GM18858 (cell line): Measurements from ENCODE around the gene CACHD1.
"Not testable (repeated sequence)": the region's sequence is repeated elsewhere in the genome, so short reads cannot be mapped to it uniquely, and the experiment has no call there.

Source experiments
- ATAC-seq: cut with Tn5 transposase; IDR thresholded peaks from one replicate; pipeline ENCODE4 v1.9.1; 2021; ENCODE audit not compliant: unreplicated experiment

The CACHD1 gene

GRCh38 chr1:64686828-64687724 is 217.1 kb downstream of the CACHD1 start:
- ATAC-seq, result peak; percentile 76

GRCh38 chr1:64687725-64688327 is 217.9 kb downstream of the CACHD1 start:
- no peak for ATAC-seq

- ATAC-seq, result no peak
Observed at GRCh38 chr1:64691626-64692025, 221.7 kb downstream of the CACHD1 start.

- ATAC-seq, result no peak
Observed at GRCh38 chr1:64692911-64693310, 223.0 kb downstream of the CACHD1 start.

GRCh38 chr1:64693406-64693805 is 223.5 kb downstream of the CACHD1 start:
- no peak for ATAC-seq

- ATAC-seq, result no peak
Observed at GRCh38 chr1:64696879-64697278, 226.9 kb downstream of the CACHD1 start.

GRCh38 chr1:64699327-64699726 is 229.4 kb downstream of the CACHD1 start:
- no peak for ATAC-seq

GRCh38 chr1:64701071-64701470 is 231.1 kb downstream of the CACHD1 start:
- no peak for ATAC-seq

GRCh38 chr1:64701886-64702285 is 232.0 kb downstream of the CACHD1 start:
- no peak for ATAC-seq

GRCh38 chr1:64702670-64703069 is 232.7 kb downstream of the CACHD1 start:
- ATAC-seq, result not testable (repeated sequence)

- no peak for ATAC-seq
Observed at GRCh38 chr1:64703600-64703999, 233.7 kb downstream of the CACHD1 start.

- no peak for ATAC-seq
Observed at GRCh38 chr1:64705591-64705990, 235.7 kb downstream of the CACHD1 start.

- ATAC-seq, result no peak
Observed at GRCh38 chr1:64711266-64711665, 241.3 kb downstream of the CACHD1 start.

- no peak for ATAC-seq
Observed at GRCh38 chr1:64712049-64712448, 242.1 kb downstream of the CACHD1 start.

- ATAC-seq, result no peak
Observed at GRCh38 chr1:64715186-64715585, 245.3 kb downstream of the CACHD1 start.

- no peak for ATAC-seq
Observed at GRCh38 chr1:64721135-64721534, 251.2 kb downstream of the CACHD1 start.

- ATAC-seq, result no peak
Observed at GRCh38 chr1:64721576-64722145, 251.7 kb downstream of the CACHD1 start.

GRCh38 chr1:64727861-64728260 is 257.9 kb downstream of the CACHD1 start:
- ATAC-seq, result no peak

- ATAC-seq, result no peak
Observed at GRCh38 chr1:64733581-64734286, 263.8 kb downstream of the CACHD1 start.

- no peak for ATAC-seq
Observed at GRCh38 chr1:64734287-64734652, 264.3 kb downstream of the CACHD1 start.

- ATAC-seq, result not testable (repeated sequence)
Observed at GRCh38 chr1:64740687-64741086, 270.8 kb downstream of the CACHD1 start.
